ENCODE results near the gene CLEC11A. TPM values are rescaled to one million over a fixed set of nuclear protein-coding genes. Genes with fewer than 3 reads are reported as not detected.

CLEC11A gene
- total and polyA plus RNA-seq, 12 donors = 2.3 to 12.9 (median 4.4) TPM

GRCh38 chr19:50706387-50706786 lies 16.8 kb upstream of the CLEC11A start:
- Histone ChIP-seq H3K9me3 (no peaks in the 10 kb centered on the region), H3K27ac (no peak overlapping the region), H3K36me3 (no peaks in the 10 kb centered on the region), H3K4me1 (no peaks in the 10 kb centered on the region), H3K27me3 (peaks cover 5 to 70% (median 48%) of the 10 kb centered on the region in 7 donors), H3K4me3 (no peak overlapping the region)
- intact Hi-C loops (cut with DNase I) = loop anchor here in 4 of 10 donors (5.0 to 10.0 kb wide), 2 partner anchors 78 to 216 kb away; no protein-coding TSS in a partner anchor
- DNase-seq = no peak
- ATAC-seq = no peak
- 63 to 66% methylated on average over 5 of the region's 5 CpGs for WGBS, 2 donors
- no peak for TF ChIP-seq CTCF (IDR thresholded peaks at IDR 0.05)

- WGBS, 2 donors = 62 to 69% methylated on average over 12 of the region's 12 CpGs
- no peaks in the 10 kb centered on the region for H3K9me3 ChIP-seq
- intact Hi-C loops (cut with DNase I) = loop anchor here in 4 of 10 donors (5.0 to 10.0 kb wide), 2 partner anchors 76 to 214 kb away; no protein-coding TSS in a partner anchor
- no peak overlapping the region for H3K27ac ChIP-seq
- DNase-seq (no peak), ATAC-seq (no peak)
- H3K4me3 ChIP-seq = no peak overlapping the region
- peaks cover 3 to 63% (median 35%) of the 10 kb centered on the region in 7 donors for H3K27me3 ChIP-seq
- H3K4me1 ChIP-seq = no peaks in the 10 kb centered on the region
- H3K36me3 ChIP-seq = no peaks in the 10 kb centered on the region
- no peak for TF ChIP-seq CTCF (IDR thresholded peaks at IDR 0.05)
These were observed 14.8 kb upstream of the CLEC11A start for GRCh38 chr19:50708179-50708879.

- DNase-seq = no peak
- no peak overlapping the region for H3K4me3 ChIP-seq
- TF ChIP-seq CTCF (IDR thresholded peaks at IDR 0.05) = no peak
- no peak overlapping the region for H3K27ac ChIP-seq
- ATAC-seq = no peak
- H3K27me3 ChIP-seq = peaks cover 0 to 62% (median 27%) of the 10 kb centered on the region in 7 donors
- H3K9me3 ChIP-seq = no peaks in the 10 kb centered on the region
- intact Hi-C loops (cut with DNase I) = no loop called here
- 53 to 63% methylated on average over 10 of the region's 10 CpGs for WGBS, 2 donors
- no peaks in the 10 kb centered on the region for H3K4me1 ChIP-seq
- no peaks in the 10 kb centered on the region for H3K36me3 ChIP-seq
These were observed 13.1 kb upstream of the CLEC11A start for GRCh38 chr19:50710094-50710493.

- H3K36me3 ChIP-seq = no peaks in the 10 kb centered on the region
- H3K9me3 ChIP-seq = no peaks in the 10 kb centered on the region
- peaks cover 0 to 62% (median 31%) of the 10 kb centered on the region in 7 donors for H3K27me3 ChIP-seq
- no peak for ATAC-seq
- H3K4me3 ChIP-seq = no peak overlapping the region
- no peaks in the 10 kb centered on the region for H3K4me1 ChIP-seq
- intact Hi-C loops (cut with DNase I) = no loop called here
- 81 to 85% methylated on average over 5 of the region's 5 CpGs for WGBS, 2 donors
- no peak overlapping the region for H3K27ac ChIP-seq
- TF ChIP-seq CTCF (IDR thresholded peaks at IDR 0.05) = no peak
- DNase-seq = no peak
These were observed 12.6 kb upstream of the CLEC11A start for GRCh38 chr19:50710612-50711011.
